IMR-90 (cell line): ENCODE measurements around the gene MCM5.
"Not testable (repeated sequence)": the region's sequence is repeated elsewhere in the genome, so short reads cannot be mapped to it uniquely, and the experiment has no call there.

Source experiments
- CEBPB ChIP-seq: IDR thresholded peaks from 2 replicates; pipeline ENCODE4 v1.6.1; 2012; ENCODE audit warnings: low read depth, low read length, improper control_type of control experiment
- CTCF ChIP-seq: conservative IDR thresholded peaks from 2 replicates; pipeline ENCODE4 v1.5.1; 2012; ENCODE audit warnings: mild to moderate bottlenecking, low read depth, low read length, improper control_type of control experiment
- MAFK ChIP-seq: IDR thresholded peaks from 2 replicates; pipeline ENCODE4 v1.6.1; 2012; ENCODE audit warnings: low read depth, low read length, improper control_type of control experiment
- MAZ ChIP-seq: IDR thresholded peaks from 2 replicates; pipeline ENCODE4 v1.6.1; 2012; ENCODE audit warnings: low read depth, mild to moderate bottlenecking, low read length, improper control_type of control experiment, moderate library complexity, borderline replicate concordance
- MXI1 ChIP-seq: IDR thresholded peaks from 2 replicates; pipeline ENCODE4 v1.6.1; 2012; ENCODE audit warnings: low read depth, mild to moderate bottlenecking, low read length, moderate library complexity, borderline replicate concordance
- POLR2A ChIP-seq: IDR thresholded peaks from 2 replicates; pipeline ENCODE4 v1.6.1; 2012; ENCODE audit warnings: mild to moderate bottlenecking, low read depth, low read length
- SMC3 ChIP-seq: fragments of 150-350 bp; IDR thresholded peaks from 2 replicates; pipeline ENCODE4 v1.6.1; 2016; ENCODE audit warnings: low read depth, mild to moderate bottlenecking, antibody characterized with exemption, low read length, moderate library complexity
- USF2 ChIP-seq: fragments of 150-350 bp; IDR thresholded peaks from 2 replicates; pipeline ENCODE4 v1.6.1; 2017; ENCODE audit warnings: mild to moderate bottlenecking, antibody characterized with exemption, low read length, low read depth

- TF ChIP-seq CTCF, POLR2A, SMC3, CEBPB, MXI1, MAFK, USF2, MAZ: not testable (repeated sequence)
Observed at GRCh38 chr22:35459976-35460375, 60.0 kb downstream of the MCM5 start.
